Measurements from ENCODE around the gene BEAN1.

GRCh38 chr16:66439051-66439730, 12.1 kb downstream of the BEAN1 start:
- TF ChIP-seq EZH2 (IDR thresholded peaks at IDR 0.05; ENCODE audit: low read depth, unreplicated experiment): no peak
- TF ChIP-seq, protein P1, sequence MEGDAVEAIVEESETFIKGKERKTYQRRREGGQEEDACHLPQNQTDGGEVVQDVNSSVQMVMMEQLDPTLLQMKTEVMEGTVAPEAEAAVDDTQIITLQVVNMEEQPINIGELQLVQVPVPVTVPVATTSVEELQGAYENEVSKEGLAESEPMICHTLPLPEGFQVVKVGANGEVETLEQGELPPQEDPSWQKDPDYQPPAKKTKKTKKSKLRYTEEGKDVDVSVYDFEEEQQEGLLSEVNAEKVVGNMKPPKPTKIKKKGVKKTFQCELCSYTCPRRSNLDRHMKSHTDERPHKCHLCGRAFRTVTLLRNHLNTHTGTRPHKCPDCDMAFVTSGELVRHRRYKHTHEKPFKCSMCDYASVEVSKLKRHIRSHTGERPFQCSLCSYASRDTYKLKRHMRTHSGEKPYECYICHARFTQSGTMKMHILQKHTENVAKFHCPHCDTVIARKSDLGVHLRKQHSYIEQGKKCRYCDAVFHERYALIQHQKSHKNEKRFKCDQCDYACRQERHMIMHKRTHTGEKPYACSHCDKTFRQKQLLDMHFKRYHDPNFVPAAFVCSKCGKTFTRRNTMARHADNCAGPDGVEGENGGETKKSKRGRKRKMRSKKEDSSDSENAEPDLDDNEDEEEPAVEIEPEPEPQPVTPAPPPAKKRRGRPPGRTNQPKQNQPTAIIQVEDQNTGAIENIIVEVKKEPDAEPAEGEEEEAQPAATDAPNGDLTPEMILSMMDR (conservative IDR thresholded peaks at IDR 0.05; ENCODE audit: low read depth in 2 of 2): no peak
- TF ChIP-seq POLR2AphosphoS5 (IDR thresholded peaks at IDR 0.05; ENCODE audit: low read depth): no peak

All from GM23338 (cell line).